Nucleus accumbens (tissue), 56 donors: ENCODE results near the gene AUTS2.

Experiments used
- DNase-seq, 56 donors: peaks; one replicate each; lab custom pipeline; 2025; lab: John Stamatoyannopoulos, UW

AUTS2 gene

DNA sequence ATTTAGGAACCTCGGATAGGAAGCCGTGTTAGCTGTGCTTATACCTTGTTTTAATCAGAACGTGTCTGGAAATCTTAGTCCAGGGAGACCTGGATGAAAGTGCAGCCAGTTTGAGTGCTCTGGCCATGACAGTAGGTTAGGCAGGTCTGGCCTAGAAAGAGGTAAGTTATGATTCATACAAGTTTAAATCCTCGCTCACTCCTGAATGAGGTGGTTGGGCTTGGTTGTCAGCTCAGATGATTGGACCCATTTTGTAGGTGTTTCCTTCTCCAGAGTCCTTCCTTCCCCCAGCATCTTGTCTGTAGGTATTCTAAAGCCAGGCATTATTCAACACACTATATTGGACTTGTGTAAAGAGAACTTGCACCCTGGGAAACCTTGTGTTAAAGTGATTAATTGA lies 971.8 kb downstream of the AUTS2 start:
- DNase-seq = no peak

DNA sequence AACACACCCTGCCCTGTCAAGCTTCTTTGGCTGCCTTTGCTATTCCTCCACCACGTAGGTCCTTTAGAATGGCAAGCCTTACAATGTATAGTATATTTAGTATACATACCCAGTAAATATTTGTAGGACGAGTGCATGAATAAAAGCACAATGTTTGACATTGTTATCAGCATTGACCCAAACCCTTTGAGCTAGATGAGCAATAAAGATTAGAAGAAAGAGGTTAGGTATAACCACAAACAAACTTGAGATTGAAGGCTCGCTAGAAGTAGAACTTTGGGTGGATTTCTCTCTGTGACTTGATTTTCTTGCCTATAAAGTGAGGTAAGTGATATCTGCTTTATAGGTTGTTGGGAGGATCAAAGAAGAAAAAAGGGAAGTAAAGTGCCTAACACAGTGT lies 972.7 kb downstream of the AUTS2 start:
- no peak for DNase-seq

DNA sequence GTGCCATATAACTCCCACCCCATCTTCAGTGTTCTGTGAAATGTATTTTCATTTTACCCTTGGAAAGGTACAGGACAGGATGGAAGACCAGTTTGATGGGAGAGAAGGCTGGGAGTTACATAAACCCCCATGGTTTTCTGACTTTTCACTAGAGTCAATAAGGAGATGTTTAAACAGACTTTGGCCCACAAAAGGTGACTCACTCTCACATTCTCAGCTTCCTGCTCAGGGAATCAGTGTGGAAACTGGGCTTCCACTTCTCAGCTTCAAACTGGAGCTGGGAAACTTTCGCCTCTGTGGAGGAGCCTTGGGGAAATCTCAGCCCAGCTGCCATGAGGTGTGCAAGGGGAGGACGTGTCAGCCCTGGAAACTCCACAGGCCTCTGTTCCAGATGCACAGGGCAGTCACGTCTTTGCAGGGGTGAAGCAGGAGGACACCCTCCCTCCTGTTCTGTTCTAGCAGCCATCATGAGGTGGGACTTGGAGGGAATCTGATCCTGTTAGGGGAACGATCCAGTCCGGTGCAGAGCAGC lies 973.2 kb downstream of the AUTS2 start:
- DNase-seq = no peak

DNA sequence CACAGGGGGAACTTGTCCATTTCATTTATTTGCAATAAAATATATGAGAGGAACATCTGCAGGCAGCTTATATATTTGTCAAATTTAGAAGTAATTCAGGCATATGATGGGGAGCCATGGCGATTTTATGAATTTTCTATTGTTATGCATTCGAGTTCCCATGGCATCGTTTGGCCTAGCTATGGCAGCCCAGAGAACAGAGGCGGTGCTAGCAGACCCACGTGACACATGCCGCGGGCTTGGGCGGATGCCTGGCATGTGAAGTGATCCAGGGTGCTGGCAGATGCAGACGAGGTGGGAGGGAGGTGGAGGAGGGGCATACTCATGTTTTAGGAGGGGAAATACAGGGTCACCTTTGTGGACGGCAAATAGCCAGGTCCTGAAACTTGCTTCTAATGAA lies 973.7 kb downstream of the AUTS2 start:
- peak in 43 of 56 donors; percentile 6 to 72 (median 24) for DNase-seq

DNA sequence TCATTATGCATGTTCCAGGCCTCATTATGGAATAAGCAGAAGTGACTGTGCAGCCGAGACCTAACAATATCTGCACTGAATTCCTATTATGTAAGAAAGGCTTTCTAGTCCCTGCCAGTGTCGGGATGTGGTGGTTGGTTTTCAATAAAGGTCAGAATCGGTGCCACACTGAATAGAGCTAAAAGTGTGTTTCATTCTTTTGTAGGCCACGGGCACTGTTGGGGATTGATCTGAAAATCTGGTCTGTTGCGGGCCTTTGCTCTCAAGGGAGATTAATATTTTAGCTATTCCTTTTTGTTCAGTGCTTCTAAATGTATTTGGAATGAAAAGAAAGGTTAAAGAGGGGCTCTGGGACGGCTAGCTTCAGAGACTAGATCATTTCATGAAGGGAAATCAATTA lies 974.3 kb downstream of the AUTS2 start:
- peak in 3 of 56 donors; percentile 26 to 51 (median 27) for DNase-seq

DNA sequence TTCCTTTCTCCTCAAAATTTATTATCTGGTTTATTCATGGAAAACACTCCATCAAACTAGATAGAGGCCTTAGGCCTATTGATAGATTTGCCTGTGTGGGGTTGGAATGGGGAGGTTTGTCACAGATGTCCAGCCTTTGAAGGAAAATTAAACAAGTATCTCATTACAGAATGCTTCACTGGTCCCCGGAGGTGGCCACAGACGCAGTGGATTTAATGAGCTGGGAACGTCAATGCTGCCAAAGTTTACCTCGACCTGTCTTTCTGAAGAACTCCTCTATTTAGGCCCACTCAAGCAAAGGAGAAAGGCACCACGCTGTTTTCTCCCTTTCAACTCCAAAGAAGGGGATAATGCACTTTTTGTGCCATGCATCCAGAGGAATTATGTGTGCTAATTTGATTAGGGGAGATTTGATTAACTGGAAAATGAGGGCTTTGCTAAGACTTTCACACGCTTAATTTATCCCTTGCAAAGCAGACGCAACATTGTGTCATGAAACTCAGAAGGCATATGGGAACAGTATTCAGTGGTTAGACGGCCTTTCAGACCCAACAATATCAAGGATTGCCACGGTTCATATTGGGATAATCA lies 974.9 kb downstream of the AUTS2 start:
- DNase-seq = peak in 12 of 56 donors; percentile 5 to 64 (median 35)

DNA sequence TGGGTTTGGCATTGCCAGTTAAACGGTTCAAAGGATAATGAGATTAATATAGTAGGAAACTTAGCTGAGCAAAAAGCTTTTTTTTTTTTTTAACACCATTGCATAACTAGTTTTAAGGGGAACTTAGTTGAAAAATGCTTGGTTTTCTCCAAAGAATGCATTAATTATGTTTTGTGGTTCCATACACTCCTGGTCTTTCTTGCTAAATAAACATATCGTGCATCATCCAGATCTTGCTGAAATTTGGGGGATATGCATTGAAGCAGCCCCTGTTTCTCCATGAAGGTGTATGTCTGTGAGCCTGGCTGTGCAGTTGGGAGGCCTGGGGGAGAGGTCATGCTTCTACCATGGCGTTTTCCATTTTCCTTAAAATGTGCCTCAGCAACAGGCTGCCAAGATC lies 975.4 kb downstream of the AUTS2 start:
- no peak for DNase-seq

DNA sequence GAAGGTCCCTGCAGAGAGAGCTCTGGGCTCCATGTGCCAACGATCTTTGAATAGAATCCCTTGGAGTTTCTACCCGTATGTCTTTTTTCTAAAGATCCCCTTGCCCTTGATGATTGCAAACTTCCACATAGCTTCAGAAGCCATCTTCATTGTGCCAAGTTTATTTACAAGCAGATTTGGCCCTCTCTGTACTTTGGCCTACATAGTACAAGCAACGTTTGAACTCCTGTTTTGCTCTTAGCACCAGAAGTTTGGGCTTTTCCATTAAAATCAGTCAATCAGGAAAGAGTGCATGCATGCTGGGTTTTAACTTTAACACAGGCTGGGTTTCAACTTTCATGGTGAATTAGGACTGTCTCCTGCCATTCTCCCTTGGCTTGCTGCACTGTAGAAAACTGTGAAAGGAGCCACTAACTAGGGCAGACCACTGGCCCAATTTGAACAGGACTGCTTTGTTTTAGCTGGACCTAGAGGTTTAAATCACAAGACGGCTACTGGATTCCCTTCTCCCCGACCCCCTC lies 976.1 kb downstream of the AUTS2 start:
- DNase-seq = no peak

DNA sequence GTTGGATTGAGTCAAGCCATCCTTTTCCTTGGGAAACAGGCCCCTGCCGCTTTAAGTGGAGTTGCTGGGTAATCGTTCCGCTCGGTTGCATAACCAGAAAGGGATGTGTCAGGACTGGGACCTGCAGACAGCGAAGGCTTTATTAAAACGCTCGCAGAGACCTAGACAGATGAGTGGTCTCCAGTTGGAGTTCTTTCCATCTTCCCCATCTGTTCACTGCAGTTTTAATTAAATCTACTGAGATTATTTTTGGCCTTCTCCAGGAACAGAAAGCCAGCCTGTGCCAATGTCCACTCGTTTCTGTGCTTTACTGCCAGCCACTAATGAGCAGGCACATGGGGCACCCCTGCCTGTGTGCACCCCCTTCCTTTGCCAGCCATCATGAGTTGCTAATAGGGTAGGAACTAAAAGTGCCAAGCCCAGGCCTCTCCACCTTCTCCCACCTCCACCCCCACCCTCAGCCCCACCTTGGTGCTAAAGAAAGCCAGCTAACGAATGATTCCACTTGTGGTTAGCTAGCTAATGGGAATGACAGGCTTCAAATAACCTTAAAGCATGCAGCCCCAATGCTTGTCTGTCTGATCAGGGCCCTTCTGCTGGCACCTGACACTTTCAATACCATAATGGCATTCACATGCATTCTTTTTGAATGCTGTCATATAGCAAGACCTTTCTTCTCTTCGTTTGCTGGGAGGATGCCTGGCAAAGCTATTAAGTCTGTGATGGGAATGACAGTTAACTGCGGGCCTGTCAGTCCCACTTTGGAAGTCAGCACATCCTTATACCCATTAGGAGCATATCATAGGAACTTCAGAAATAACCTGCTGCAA lies 976.9 kb downstream of the AUTS2 start:
- peak in 19 of 56 donors; percentile 7 to 57 (median 41) for DNase-seq

DNA sequence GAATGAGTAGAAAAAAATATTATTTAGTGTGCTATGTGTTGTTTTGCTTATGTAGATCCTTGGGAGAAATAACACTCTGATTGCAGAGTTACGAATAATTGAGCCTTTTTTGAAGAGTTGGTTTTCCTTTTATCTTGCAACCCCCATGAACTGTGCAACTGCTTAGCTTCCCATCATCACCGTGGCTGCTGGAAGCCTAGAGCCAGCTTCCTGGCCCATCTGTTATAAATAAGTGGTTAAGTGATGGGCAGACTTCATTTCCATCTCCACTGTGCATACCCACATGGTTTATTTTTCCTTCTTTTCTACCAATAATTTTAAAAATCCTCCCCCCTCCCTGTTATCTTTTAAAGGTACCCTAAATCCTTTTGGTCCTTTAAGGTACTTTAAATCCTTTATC lies 978.8 kb downstream of the AUTS2 start:
- DNase-seq = no peak

DNA sequence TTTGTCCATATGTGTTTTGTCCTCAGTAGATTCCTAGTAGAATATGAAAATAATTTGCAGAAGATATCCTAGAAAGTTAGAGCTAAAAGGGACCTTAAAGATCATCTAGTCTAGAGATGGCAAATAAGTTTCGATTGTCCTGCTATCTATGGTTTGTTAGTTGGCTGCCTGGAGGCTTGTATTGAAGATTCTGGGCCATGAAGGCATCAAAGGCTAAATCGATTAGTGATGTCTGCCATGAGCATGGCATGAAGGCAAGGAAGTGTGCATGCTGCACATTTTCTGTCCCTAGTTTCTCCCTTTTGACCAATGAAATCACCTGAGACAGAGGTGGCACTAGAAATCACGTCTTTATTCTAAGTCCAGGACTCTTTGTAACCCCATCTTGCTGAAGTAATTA lies 979.9 kb downstream of the AUTS2 start:
- DNase-seq = no peak

DNA sequence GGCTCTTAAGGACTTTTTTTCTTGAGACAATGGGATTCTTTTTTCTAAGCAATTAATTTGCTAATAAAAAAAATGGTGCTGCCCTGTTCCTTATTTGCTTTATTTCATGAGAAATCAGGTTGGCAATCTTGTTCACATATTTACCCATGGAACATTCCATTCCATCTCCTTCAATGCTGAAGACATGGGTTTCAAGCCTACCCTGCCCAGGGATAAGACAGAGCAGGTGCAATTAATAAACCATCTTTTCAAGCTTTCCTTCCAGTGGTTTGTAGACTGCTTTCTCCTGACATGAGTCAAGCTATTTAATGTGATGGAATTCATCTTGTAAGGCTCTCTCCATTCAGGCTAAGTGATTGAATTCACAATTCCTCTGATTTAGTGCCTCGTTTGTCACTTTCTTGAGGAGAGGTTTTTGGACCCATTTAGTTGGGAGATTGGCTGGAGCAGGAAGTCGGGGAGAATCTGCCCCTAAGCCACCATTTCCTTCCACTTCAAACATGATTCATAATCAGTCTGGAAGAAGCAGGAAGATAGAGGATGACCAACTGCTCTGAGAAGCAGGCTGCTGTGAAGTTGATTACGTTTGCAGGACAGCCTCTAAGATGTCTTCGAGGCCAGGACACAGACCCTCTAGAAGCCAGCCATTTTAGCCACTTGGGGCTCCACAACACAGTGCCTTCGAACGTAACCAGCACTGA lies 981.3 kb downstream of the AUTS2 start:
- DNase-seq = no peak

DNA sequence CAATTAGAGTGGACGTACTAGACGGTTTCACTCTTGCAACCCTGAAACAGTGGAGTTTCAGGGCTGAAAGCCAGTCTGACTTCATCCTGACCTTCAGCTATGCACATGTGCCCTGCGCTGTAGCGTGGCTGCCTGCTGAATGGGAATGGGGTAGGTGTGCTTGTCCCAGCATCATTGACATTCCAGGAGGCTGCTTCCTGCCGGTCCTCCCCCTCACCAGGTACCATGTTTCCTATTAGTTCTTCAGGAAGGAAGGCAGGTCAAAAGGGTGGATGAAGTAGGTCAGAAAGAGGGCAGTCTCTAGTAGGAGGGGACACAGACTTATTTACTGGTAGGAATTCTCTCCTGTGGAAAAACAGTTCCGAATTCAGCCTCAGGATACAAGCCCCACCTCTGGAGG lies 981.9 kb downstream of the AUTS2 start:
- DNase-seq = no peak

DNA sequence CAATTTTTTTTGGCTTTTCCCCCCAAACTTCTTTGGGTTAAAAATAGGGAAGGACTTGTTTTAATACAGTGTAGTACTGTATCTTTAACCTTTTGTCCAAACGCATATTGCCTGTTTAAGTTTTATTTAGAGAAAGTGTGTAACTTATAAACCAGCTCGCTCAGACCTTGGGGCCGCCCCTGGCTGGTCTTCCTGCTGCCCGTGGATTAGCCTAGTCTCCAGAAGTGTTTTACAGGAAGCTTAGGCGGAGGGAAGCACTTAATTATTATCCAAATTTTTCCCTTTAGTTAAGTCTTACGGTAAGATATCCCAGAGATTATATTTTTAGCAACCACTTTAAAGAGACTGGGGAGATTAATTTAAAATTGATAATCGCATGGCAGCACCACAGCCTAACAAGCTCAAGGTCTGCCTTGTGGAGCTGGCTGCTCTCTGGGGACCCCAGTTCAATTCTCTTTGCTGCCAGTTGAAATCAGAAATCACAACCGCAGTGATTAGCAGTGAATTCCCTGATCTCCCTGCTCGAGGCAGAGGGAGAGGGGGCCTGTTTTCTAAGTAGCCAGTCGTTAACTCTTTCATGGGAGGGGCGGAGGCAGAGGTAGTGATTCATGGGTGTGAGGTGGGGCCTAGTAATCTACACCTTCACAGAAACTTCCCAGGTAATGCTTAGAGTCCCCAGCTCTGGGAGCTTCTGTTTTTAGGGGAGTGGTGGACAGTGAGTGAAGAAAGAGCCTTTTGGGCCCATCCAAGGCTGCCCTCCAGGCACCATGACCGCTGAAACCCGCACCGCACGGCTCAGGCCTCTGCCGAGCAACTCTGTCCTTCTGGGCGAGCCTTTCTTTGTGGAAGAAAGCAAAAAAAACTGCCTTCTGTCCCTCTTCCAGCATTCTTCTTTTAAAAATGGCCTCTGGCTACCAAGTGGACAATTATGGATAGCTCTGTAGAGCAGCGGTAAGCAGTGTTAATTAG lies 984.9 kb downstream of the AUTS2 start:
- no peak for DNase-seq

DNA sequence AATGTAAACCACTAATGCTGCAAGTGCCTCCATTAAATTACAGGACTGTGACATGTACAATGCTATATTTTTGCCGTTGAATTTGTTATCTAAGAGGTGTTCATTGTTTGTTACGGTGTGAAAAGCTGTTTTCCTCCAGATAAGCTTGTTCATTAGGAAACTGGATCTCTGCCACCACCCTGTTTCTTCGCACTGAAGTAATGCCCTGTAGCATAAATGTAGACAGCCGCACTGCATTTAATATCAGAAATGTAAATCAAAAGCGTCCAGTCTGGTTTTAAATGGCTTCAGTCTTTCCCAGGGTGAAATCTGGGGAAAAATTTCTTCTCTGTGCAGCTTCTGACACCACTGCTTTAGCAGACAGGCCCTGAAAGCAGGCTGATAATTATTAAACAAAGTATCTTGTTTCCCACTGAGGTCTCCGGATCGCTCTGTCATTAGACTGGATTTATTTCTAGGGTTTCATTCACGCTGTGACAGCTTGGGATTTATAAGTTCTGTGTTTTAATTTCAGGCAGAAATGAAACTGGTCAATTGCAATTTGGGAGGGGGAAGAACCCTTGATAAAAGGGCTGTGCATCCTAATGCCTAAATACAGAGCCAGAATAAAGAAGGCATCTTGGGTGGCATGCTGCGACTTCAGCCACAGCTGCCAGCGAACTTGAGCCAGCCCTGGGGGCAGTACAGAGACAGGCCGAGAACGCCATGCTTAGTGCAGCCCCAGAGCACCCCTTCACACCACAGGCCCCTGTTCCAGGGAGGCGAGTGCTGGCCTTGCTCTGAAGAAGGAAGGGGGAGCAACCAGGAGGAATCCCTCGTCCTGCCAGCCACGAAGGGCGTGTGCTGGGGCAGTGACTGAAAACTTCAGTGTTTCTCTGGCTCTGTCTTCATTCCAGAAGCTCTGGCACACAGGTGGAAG lies 985.9 kb downstream of the AUTS2 start:
- peak in 2 of 56 donors; percentile 6 to 7 for DNase-seq

DNA sequence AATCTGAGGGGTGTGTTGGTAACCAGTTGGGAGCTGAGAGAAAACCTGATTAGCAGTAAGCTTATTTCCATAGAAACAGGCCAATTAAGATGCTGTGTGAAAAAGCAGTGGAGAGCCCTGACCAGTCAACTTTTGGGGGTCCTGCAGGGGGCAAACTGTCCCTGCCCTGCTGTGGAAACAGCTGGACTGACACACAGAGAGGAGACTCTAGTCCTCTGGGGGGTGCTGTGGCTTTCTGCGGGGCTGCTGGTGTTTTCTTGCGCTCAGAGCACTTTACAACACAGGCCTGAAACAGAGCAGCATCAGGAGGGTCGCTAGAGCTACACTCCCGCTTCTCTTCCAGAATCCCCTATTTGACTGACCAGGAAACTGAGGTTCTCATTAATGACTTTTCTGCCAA lies 986.8 kb downstream of the AUTS2 start:
- no peak for DNase-seq

DNA sequence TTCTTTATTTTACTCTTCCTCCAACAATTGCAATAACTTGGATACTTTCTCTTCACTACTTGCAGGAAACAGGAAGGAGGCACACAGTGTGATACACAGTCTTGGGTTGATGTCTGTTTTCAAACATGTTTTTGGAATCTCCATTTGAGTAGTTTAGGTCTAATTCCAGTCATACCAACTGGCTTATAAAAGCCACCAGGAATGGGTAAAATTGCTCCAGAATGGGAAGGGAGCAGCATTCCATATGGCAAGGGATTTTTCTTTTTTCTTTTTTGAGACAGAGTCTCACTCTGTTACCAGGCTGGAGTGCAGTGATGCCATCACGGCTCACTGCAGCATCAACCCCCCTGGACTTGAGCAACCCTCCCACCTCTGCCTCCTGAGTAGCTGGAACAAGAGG lies 988.5 kb downstream of the AUTS2 start:
- DNase-seq = no peak

DNA sequence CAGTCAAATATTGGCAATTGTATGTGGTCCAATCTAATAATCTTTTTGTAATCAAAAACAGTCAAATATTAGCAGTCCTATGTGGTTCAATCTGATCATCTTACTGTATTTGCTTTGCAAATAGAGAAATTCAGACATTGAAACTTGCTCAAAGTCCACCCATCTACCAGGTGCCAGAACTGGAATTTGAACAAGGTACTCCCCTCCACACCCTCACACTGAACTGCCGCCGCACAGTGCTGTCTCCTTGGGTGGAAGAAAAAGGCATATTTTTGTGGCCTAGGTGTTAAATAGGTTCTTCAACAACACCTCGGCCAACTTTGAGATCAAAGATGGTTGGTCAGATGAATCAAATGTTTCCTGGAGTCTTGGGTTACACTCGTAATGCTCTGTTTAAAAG lies 989.5 kb downstream of the AUTS2 start:
- no peak for DNase-seq
